ENCODE data around the gene IFT122. TPM values are rescaled to one million over a fixed set of nuclear protein-coding genes. Genes with fewer than 3 reads are reported as not detected.

Gene IFT122
- total RNA-seq, 3 donors from 2014 or later = 43.2 to 60.6 (median 45.8) TPM

DNA sequence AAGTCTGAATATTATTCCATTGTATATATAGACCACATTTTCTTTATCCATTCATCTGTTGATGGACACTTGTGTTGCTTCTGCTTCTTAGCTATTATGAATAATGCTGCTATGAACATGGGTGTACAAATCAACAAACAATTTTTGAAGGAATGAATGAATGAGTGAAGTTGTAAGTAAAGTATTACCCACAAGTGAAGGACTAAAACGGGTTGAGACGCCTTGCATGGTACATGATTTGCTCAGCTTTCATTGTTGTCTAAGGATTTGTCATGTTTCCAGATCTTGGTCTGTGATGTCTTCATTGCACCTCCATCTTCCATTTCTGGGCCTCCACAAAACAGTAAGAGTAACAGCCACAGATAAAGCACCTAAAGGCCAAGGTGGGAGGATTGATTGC is 20.5 kb downstream of the IFT122 start:
- H3K27me3 ChIP-seq = no peaks in the 10 kb centered on the region
- no peaks in the 10 kb centered on the region for H3K36me3 ChIP-seq
- no peak overlapping the region for H3K4me3 ChIP-seq
- no peaks in the 10 kb centered on the region for H3K9me3 ChIP-seq
- intact Hi-C loops (cut with DNase I; ENCODE audit: low total_unique reads) = no loop called here
- DNase-seq (ENCODE audit: low spot score in 2 of 2) = no peak
- no peaks in the 10 kb centered on the region for H3K4me1 ChIP-seq
- H3K27ac ChIP-seq = no peak overlapping the region
- TF ChIP-seq POLR2AphosphoS5 (IDR thresholded peaks at IDR 0.05) (no peak), POLR2A (IDR thresholded peaks at IDR 0.05) (no peak)
- TF ChIP-seq, protein P1, sequence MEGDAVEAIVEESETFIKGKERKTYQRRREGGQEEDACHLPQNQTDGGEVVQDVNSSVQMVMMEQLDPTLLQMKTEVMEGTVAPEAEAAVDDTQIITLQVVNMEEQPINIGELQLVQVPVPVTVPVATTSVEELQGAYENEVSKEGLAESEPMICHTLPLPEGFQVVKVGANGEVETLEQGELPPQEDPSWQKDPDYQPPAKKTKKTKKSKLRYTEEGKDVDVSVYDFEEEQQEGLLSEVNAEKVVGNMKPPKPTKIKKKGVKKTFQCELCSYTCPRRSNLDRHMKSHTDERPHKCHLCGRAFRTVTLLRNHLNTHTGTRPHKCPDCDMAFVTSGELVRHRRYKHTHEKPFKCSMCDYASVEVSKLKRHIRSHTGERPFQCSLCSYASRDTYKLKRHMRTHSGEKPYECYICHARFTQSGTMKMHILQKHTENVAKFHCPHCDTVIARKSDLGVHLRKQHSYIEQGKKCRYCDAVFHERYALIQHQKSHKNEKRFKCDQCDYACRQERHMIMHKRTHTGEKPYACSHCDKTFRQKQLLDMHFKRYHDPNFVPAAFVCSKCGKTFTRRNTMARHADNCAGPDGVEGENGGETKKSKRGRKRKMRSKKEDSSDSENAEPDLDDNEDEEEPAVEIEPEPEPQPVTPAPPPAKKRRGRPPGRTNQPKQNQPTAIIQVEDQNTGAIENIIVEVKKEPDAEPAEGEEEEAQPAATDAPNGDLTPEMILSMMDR (IDR thresholded peaks at IDR 0.05) = no peak

- DNase-seq (ENCODE audit: low spot score in 2 of 2) = no peak
- H3K4me3 ChIP-seq = no peak overlapping the region
- intact Hi-C loops (cut with DNase I; ENCODE audit: low total_unique reads) = no loop called here
- TF ChIP-seq POLR2AphosphoS5 (IDR thresholded peaks at IDR 0.05) = no peak
- no peak for TF ChIP-seq POLR2A (IDR thresholded peaks at IDR 0.05)
- TF ChIP-seq, protein P1 (IDR thresholded peaks at IDR 0.05) = no peak
- H3K27ac ChIP-seq = peak overlapping the region in 1 of 2 donors; percentile 4
- H3K9me3 ChIP-seq = no peaks in the 10 kb centered on the region
- H3K36me3 ChIP-seq = no peaks in the 10 kb centered on the region
- H3K27me3 ChIP-seq = no peaks in the 10 kb centered on the region
- no peaks in the 10 kb centered on the region for H3K4me1 ChIP-seq
These were observed 21.0 kb downstream of the IFT122 start for GRCh38 chr3:129461022-129461421.

- Histone ChIP-seq H3K27ac (peak overlapping the region in 1 of 2 donors; percentile 4), H3K4me3 (no peak overlapping the region), H3K27me3 (no peaks in the 10 kb centered on the region), H3K36me3 (no peaks in the 10 kb centered on the region), H3K9me3 (no peaks in the 10 kb centered on the region), H3K4me1 (no peaks in the 10 kb centered on the region)
- intact Hi-C loops (cut with DNase I; ENCODE audit: low total_unique reads) = no loop called here
- peak in 1 of 2 donors; percentile 42 for DNase-seq (ENCODE audit: low spot score in 2 of 2)
- peak in 1 of 3 donors; percentile 22 for TF ChIP-seq POLR2AphosphoS5 (IDR thresholded peaks at IDR 0.05)
- TF ChIP-seq, protein P1 (IDR thresholded peaks at IDR 0.05) = no peak
These were observed 21.6 kb downstream of the IFT122 start for GRCh38 chr3:129461461-129462146.

DNA sequence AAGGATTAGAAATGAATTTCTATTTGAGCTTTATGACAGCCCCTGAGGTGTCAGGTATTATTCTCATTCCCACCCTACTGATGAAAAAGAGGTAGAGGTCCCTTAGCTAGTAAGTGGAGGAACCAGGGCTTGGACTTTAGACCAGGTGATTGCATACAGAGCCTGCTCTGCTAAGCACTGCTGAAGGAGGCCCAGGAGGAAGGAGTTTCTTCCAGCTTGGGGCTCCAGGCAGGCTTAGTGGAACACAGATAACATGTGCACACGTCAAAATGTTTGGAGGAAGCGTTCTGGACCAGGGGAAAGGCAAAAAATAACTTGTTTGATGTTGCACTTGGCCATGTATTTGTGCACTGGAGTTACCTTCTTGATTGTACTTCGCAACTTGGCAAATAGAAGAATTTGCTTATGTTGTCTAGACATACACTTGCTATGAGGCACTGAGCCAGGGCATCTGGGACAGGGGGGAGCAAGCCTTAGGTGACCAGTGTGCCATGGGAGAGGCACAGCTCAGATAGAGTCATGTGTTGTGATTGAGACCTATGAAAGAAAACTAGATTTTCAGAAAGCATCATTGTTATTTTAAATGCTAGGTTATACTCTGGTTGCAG is 22.4 kb downstream of the IFT122 start:
- H3K27ac ChIP-seq = no peak overlapping the region
- H3K9me3 ChIP-seq = no peaks in the 10 kb centered on the region
- H3K27me3 ChIP-seq = no peaks in the 10 kb centered on the region
- no peak overlapping the region for H3K4me3 ChIP-seq
- no peaks in the 10 kb centered on the region for H3K36me3 ChIP-seq
- no peak for TF ChIP-seq POLR2A (IDR thresholded peaks at IDR 0.05)
- TF ChIP-seq POLR2AphosphoS5 (IDR thresholded peaks at IDR 0.05) = no peak
- TF ChIP-seq, protein P1 (IDR thresholded peaks at IDR 0.05) = no peak
- no peaks in the 10 kb centered on the region for H3K4me1 ChIP-seq
- no peak for DNase-seq (ENCODE audit: low spot score in 2 of 2)
- intact Hi-C loops (cut with DNase I; ENCODE audit: low total_unique reads) = no loop called here

DNA sequence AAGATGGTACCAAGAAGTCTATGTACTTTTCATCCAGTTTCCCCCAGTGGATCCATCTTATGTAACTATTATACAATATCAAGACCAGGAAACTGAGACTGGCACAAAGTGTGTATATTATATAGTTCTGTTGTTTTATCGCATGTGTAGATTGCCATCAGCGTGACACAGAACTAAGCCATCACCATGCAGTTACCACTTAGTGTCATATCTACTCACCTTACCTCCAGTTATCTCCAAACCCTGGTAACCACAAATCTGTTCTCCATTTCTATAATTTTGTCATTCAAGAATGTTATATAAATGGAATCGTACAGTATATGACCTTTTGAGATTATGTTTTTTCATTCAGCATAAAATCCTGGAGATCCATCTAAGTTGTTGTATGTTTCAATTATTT is 23.1 kb downstream of the IFT122 start:
- TF ChIP-seq POLR2AphosphoS5 (IDR thresholded peaks at IDR 0.05) = no peak
- TF ChIP-seq, protein P1 (IDR thresholded peaks at IDR 0.05) = no peak
- no peak for TF ChIP-seq POLR2A (IDR thresholded peaks at IDR 0.05)
- Histone ChIP-seq H3K27me3 (no peaks in the 10 kb centered on the region), H3K9me3 (no peaks in the 10 kb centered on the region), H3K27ac (no peak overlapping the region), H3K4me3 (no peak overlapping the region), H3K4me1 (no peaks in the 10 kb centered on the region), H3K36me3 (no peaks in the 10 kb centered on the region)
- no peak for DNase-seq (ENCODE audit: low spot score in 2 of 2)
- intact Hi-C loops (cut with DNase I; ENCODE audit: low total_unique reads) = no loop called here
